ENCODE data around the gene NSG2. TPM values are rescaled to one million over a fixed set of nuclear protein-coding genes. Genes with fewer than 3 reads are reported as not detected.
"Not testable (repeated sequence)": the region's sequence is repeated elsewhere in the genome, so short reads cannot be mapped to it uniquely, and the experiment has no call there.

The NSG2 gene
- total RNA-seq, 1 experiment from 2014 or later, result 0.66 TPM

DNA sequence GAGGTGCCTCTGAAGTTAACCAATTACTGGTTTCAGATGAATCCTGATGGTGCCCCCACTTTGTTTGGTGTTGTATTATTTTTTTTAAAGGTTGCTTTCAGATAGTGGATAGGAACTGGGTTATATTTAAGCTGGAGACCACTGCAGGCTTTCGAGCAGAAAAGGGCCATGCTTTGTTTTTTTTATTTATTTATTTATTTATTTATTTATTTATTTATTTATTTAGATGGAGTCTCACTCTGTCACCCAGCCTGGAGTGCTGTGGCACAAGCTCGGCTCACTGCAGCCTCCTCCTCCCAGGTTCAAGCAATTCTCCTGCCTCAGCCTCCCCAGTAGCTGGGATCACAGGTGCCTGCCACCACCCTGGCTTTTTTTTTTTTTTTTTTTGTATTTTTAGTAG, 57.1 kb downstream of the NSG2 start:
- DNase-seq; H3K27me3 ChIP-seq (ENCODE audit: control insufficient read depth, insufficient read depth, low read length); H3K36me3 ChIP-seq (replicated peaks; ENCODE audit: control insufficient read depth, insufficient read depth, low read length); H3K4me3 ChIP-seq (ENCODE audit: insufficient read depth, low read depth, low read length): not testable (repeated sequence)

- Histone ChIP-seq H3K27me3 (ENCODE audit: control insufficient read depth, insufficient read depth, low read length) (no peaks in the 10 kb centered on the region), H3K4me3 (ENCODE audit: insufficient read depth, low read depth, low read length) (no peak overlapping the region), H3K36me3 (replicated peaks; ENCODE audit: control insufficient read depth, insufficient read depth, low read length) (no peaks in the 10 kb centered on the region)
- DNase-seq, result peak; percentile 82
These were observed 61.6 kb downstream of the NSG2 start for GRCh38 chr5:174106997-174107655.

DNA sequence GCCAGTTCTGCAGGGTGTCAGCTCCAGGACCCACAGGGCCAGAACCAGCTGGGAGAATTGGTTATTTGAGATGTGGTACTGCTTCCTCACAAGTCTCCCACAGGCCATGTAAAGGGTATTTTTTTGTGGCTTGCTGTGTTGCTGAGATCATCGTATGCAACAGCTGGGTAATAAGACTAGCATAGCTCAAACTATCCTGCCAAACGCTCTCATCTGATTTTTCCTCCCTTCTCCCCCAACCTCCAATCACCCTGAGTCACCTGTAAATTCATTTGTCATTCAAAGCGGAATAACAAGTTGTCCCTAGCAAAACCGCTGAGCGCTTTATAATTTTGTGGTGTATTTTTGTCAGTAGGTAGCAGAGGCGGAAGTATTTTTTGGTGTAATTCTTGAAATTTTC, 63.2 kb downstream of the NSG2 start:
- no peak overlapping the region for H3K4me3 ChIP-seq (ENCODE audit: insufficient read depth, low read depth, low read length)

DNA sequence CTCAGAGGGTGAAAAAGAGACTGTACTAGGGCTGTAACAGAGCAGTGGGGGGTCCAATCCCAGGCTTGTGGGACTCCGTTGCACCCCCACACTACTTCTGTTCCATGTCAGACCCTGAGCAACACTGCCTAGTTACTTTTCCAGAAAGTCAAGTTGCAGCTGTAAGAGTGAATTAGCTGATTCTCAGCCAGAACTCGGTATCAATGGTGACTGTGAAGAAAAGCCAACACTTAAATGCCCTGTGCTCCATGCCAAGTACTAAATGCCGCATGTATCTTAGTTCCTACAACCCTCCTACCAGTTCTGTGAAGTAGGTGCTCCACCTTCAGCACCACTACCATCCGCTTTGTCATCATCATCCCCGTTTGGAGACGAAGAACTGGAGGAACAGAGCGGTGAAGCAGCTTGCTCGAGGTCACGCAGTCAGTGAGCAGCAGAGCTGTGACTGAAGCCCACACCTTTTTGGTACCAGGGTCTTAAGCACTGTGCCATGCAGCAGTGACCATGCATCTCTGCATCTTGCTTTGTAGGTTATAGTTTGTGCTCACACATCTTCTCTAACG, 64.3 kb downstream of the NSG2 start:
- no peak overlapping the region for H3K4me3 ChIP-seq (ENCODE audit: insufficient read depth, low read depth, low read length)
- DNase-seq, result no peak
- H3K36me3 ChIP-seq (replicated peaks; ENCODE audit: control insufficient read depth, insufficient read depth, low read length), result no peaks in the 10 kb centered on the region
- H3K27me3 ChIP-seq (ENCODE audit: control insufficient read depth, insufficient read depth, low read length), result no peaks in the 10 kb centered on the region

More for the DNA sequence above, 63.2 kb downstream of the NSG2 start:
- Histone ChIP-seq H3K27me3 (ENCODE audit: control insufficient read depth, insufficient read depth, low read length) (no peaks in the 10 kb centered on the region), H3K36me3 (replicated peaks; ENCODE audit: control insufficient read depth, insufficient read depth, low read length) (no peaks in the 10 kb centered on the region)
- DNase-seq, result no peak

DNA sequence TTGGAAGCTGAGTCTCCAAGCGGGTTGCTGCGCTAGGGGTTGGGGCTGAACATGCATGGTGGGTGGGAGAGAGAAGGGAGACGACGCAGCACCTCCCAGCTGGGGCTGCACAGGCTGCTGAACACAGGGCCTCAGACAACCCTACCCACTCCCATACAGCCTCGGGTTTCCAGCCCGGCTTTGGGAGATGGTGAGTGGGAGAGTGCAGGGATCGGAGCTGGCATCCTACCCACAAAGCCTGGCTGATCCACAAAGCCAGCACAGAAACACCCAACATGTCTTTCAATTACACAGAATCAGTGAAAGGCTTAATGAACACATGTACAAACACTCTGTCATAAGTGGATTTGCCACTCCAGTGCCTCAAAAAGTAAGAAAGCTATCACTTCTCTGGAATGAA, 64.8 kb downstream of the NSG2 start:
- Histone ChIP-seq H3K4me3 (ENCODE audit: insufficient read depth, low read depth, low read length) (no peak overlapping the region), H3K27me3 (ENCODE audit: control insufficient read depth, insufficient read depth, low read length) (no peaks in the 10 kb centered on the region), H3K36me3 (replicated peaks; ENCODE audit: control insufficient read depth, insufficient read depth, low read length) (no peaks in the 10 kb centered on the region)
- DNase-seq, result no peak

- H3K27me3 ChIP-seq (ENCODE audit: control insufficient read depth, insufficient read depth, low read length), result no peaks in the 10 kb centered on the region
- no peaks in the 10 kb centered on the region for H3K36me3 ChIP-seq (replicated peaks; ENCODE audit: control insufficient read depth, insufficient read depth, low read length)
- H3K4me3 ChIP-seq (ENCODE audit: insufficient read depth, low read depth, low read length), result no peak overlapping the region
- DNase-seq, result no peak
These were observed 65.9 kb downstream of the NSG2 start for GRCh38 chr5:174111287-174111973.

DNA sequence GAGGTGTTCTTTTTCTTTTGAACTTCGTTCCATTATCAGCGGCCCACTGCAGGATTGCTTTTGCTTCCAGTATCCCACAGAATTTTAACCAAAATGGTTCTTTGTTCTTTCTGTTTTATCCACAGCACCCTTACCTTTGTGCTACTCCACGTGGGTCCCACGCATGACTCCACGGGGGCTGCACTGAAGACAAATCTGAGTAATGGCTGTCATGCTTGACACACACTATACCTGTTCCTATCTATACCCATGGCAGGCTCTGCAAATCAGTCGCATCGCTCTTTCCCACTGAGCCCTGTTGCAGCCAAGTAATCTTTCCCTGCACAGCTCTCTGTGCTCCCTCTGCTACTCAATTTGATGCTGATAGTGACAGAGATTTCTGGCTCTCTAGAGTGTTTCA, 69.7 kb downstream of the NSG2 start:
- DNase-seq, result no peak
- H3K27me3 ChIP-seq (ENCODE audit: control insufficient read depth, insufficient read depth, low read length), result no peaks in the 10 kb centered on the region
- no peak overlapping the region for H3K4me3 ChIP-seq (ENCODE audit: insufficient read depth, low read depth, low read length)
- no peaks in the 10 kb centered on the region for H3K36me3 ChIP-seq (replicated peaks; ENCODE audit: control insufficient read depth, insufficient read depth, low read length)

GRCh38 chr5:174118823-174119467, 73.4 kb downstream of the NSG2 start:
- Histone ChIP-seq H3K27me3 (ENCODE audit: control insufficient read depth, insufficient read depth, low read length) (no peaks in the 10 kb centered on the region), H3K36me3 (replicated peaks; ENCODE audit: control insufficient read depth, insufficient read depth, low read length) (no peaks in the 10 kb centered on the region), H3K4me3 (ENCODE audit: insufficient read depth, low read depth, low read length) (no peak overlapping the region)
- no peak for DNase-seq

- no peak for DNase-seq
- Histone ChIP-seq H3K4me3 (ENCODE audit: insufficient read depth, low read depth, low read length) (no peak overlapping the region), H3K27me3 (ENCODE audit: control insufficient read depth, insufficient read depth, low read length) (no peaks in the 10 kb centered on the region), H3K36me3 (replicated peaks; ENCODE audit: control insufficient read depth, insufficient read depth, low read length) (no peaks in the 10 kb centered on the region)
These were observed 74.0 kb downstream of the NSG2 start for GRCh38 chr5:174119468-174119881.

GRCh38 chr5:174120401-174121005, 75.0 kb downstream of the NSG2 start:
- Histone ChIP-seq H3K27me3 (ENCODE audit: control insufficient read depth, insufficient read depth, low read length) (no peaks in the 10 kb centered on the region), H3K4me3 (ENCODE audit: insufficient read depth, low read depth, low read length) (no peak overlapping the region)
- DNase-seq, result no peak

DNA sequence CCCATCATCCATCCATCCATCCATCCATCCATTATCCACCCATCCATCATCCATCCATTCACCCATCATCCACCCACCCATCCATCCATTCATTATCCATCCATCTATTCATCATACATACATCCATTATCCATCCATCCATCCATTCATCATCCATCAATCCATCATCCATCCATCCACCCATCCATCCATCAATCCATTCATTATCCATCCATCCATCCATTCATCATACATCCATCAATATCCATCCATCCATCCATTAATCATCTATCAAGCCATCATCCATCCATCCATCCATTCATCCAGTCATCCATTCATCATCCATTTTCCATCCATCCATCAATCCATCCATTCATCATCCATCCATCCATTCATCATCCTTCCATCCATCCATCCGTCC, 89.0 kb downstream of the NSG2 start:
- H3K4me3 ChIP-seq (ENCODE audit: insufficient read depth, low read depth, low read length), result no peak overlapping the region
- H3K27me3 ChIP-seq (ENCODE audit: control insufficient read depth, insufficient read depth, low read length), result no peaks in the 10 kb centered on the region
- no peaks in the 10 kb centered on the region for H3K36me3 ChIP-seq (replicated peaks; ENCODE audit: control insufficient read depth, insufficient read depth, low read length)
- no peak for DNase-seq

More at GRCh38 chr5:174120401-174121005, 75.0 kb downstream of the NSG2 start:
- no peaks in the 10 kb centered on the region for H3K36me3 ChIP-seq (replicated peaks; ENCODE audit: control insufficient read depth, insufficient read depth, low read length)

DNA sequence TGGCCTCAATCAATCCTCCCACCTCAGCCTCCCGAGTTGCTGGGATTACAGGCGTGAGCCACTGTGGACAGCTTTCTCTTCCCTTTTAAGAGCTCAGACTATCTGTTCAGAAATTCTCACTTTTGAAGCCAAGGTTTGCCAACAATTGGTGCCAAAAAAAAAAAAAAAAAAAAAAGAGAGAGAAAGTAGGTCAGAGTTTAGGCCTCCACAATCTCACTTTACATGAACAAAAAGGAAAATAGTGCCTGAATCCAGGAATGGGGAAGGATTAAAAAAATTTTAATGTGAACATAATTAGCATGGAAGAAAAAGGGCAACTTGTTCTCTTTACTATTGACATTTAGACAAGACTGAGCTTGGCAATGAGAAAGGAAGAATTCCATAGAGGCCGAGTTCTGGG, 94.1 kb downstream of the NSG2 start:
- Histone ChIP-seq H3K4me3 (ENCODE audit: insufficient read depth, low read depth, low read length) (no peak overlapping the region), H3K27me3 (ENCODE audit: control insufficient read depth, insufficient read depth, low read length) (no peaks in the 10 kb centered on the region), H3K36me3 (replicated peaks; ENCODE audit: control insufficient read depth, insufficient read depth, low read length) (no peaks in the 10 kb centered on the region)
- DNase-seq, result no peak

- H3K27me3 ChIP-seq (ENCODE audit: control insufficient read depth, insufficient read depth, low read length), result no peaks in the 10 kb centered on the region
- H3K36me3 ChIP-seq (replicated peaks; ENCODE audit: control insufficient read depth, insufficient read depth, low read length), result no peaks in the 10 kb centered on the region
- H3K4me3 ChIP-seq (ENCODE audit: insufficient read depth, low read depth, low read length), result no peak overlapping the region
- no peak for DNase-seq
These were observed 95.0 kb downstream of the NSG2 start for GRCh38 chr5:174140452-174141020.

DNA sequence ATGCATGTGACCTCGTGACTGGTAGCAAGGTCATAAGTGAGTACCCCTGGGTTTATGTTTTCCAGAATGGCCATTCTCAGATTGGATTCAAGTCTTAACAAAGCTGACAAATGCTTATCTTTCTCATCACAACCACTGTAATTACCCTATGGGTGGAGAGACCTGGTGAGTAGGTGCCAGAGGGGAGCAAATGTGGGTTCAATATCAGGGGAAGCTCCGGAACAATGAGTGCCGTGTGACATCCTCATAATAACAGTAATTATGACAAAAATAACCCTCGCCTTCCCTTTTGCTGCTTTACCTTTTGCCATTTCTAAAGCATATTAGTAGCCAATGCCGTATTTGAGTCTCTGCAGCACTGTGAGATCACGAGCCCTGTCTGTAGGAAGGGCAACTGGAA, 95.9 kb downstream of the NSG2 start:
- DNase-seq, result no peak
- Histone ChIP-seq H3K36me3 (replicated peaks; ENCODE audit: control insufficient read depth, insufficient read depth, low read length) (no peaks in the 10 kb centered on the region), H3K4me3 (ENCODE audit: insufficient read depth, low read depth, low read length) (no peak overlapping the region), H3K27me3 (ENCODE audit: control insufficient read depth, insufficient read depth, low read length) (no peaks in the 10 kb centered on the region)
